ENCODE data around the gene LONP1. TPM values are rescaled to one million over a fixed set of nuclear protein-coding genes. Genes with fewer than 3 reads are reported as not detected.

LONP1 gene
- total RNA-seq, 4 donors from 2014 or later = 40.9 to 81.7 (median 61.2) TPM

DNA sequence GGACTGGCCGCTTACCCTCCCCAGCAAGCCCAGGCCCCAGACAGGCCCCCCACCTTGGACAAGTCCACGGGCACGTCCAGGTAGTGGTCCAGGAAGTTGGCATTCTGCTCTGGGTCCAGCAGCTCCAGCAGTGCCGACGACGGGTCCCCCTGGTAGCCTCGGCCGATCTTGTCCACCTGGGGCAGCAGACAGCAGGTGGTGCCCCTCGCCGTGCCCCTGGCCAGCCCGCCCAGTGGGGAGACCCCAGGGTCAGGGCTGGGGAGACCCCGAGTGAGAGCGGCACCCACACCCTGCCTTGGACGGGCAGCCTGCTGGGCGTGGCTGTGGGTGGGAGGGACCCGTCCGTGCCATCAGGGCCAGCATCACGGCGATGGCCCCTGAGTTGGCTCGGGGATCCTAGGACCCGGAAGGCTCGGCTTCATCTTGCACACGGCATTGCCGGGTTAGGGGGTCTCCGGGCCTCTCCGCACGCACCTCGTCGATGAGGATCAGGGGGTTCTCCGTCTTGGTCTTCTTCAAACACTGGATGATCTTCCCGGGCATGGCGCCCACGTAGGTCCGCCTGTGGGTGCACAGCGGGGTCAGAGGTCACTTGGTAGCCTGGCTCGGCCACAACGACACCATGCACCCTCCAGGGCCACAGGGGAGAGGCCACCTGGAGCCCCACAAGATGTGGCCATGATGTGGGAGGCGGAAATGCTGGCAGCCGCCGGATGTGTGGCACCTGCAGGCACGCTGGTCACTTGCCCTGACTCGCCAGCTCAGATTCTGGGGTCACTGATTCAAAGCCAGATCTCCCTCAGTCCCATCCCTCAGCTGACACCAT is 23.5 kb downstream of the LONP1 start:
- no peak overlapping the region for H3K4me3 ChIP-seq (ENCODE audit: low read depth, poor library complexity, severe bottlenecking)
- WGBS, 2 donors = 85 to 90% methylated on average over 29 to 37 of the region's 42 CpGs
- TF ChIP-seq, protein P1, sequence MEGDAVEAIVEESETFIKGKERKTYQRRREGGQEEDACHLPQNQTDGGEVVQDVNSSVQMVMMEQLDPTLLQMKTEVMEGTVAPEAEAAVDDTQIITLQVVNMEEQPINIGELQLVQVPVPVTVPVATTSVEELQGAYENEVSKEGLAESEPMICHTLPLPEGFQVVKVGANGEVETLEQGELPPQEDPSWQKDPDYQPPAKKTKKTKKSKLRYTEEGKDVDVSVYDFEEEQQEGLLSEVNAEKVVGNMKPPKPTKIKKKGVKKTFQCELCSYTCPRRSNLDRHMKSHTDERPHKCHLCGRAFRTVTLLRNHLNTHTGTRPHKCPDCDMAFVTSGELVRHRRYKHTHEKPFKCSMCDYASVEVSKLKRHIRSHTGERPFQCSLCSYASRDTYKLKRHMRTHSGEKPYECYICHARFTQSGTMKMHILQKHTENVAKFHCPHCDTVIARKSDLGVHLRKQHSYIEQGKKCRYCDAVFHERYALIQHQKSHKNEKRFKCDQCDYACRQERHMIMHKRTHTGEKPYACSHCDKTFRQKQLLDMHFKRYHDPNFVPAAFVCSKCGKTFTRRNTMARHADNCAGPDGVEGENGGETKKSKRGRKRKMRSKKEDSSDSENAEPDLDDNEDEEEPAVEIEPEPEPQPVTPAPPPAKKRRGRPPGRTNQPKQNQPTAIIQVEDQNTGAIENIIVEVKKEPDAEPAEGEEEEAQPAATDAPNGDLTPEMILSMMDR (IDR thresholded peaks at IDR 0.05) = no peak
- no peak for TF ChIP-seq POLR2A (IDR thresholded peaks at IDR 0.05)
- intact Hi-C loops (cut with DNase I; ENCODE audit: low total_unique reads) = no loop called here
- peak in 1 of 2 donors; percentile 81 for DNase-seq (ENCODE audit: low spot score in 2 of 2)

DNA sequence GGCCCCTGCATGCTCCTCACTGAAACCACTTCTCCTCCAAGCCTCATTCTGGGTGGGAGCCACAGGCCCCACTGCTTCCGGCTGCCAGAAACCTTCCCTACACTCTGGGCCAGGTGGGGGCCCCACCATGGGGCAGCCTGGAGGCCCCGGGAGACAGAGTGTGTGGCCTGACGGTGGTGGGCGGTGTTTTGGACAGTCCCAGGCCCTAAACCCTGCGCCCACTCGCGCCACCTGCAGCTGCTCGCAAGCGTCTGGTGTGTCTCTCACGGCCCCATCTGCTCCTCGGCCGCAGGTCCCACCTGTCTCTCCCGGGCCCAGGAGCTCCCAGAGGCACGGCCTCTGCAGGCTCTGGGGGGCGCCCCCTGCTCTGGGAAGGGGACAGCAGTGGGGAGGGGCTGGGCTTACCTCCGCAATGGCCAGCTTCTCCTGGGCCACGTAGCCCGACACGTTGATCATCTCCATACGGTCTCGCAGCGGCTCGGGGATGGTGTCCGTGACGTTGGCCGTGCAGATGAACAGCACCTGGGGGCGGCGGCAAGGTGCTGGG is 24.2 kb downstream of the LONP1 start:
- WGBS, 2 donors = 90% methylated on average over 16 to 27 of the region's 28 CpGs
- no peak overlapping the region for H3K4me3 ChIP-seq (ENCODE audit: low read depth, poor library complexity, severe bottlenecking)
- peak in 1 of 2 donors; percentile 84 for DNase-seq (ENCODE audit: low spot score in 2 of 2)
- intact Hi-C loops (cut with DNase I; ENCODE audit: low total_unique reads) = no loop called here
- TF ChIP-seq POLR2A (IDR thresholded peaks at IDR 0.05) = no peak
- TF ChIP-seq, protein P1 (IDR thresholded peaks at IDR 0.05) = no peak

DNA sequence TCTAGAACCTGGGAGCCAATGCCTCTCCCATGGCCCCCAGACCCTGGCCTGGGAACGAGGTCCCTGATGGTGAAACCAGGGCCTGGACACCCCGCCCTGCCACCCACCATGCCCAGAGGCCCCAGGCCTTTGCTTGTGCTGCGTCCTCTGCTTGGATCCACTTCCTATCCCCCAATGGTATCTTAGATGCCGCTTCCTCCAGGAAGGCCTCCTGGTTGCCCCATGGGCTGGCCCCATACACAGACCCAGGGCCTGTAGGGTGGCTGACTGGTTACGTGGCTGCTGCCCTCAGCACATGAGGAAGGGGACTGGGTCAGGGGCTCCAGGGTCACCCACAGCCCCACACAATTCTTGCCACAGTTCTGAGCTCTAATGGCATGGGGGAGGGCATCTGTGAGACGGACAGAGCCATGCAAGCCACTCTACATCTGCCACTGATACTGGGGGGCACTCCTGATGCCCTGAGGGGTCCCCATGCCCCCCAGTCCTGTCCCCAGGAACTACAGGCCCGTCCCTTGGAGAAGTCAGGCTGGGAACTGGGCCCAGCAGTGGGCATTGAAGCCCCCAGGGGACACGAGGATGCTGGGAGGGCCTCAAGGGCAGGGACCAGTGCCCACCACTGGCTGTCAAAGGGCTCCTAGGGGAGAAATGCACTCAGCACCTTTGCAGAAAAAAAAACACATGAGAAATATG is 24.8 kb downstream of the LONP1 start:
- H3K4me3 ChIP-seq (ENCODE audit: low read depth, poor library complexity, severe bottlenecking) = no peak overlapping the region
- intact Hi-C loops (cut with DNase I; ENCODE audit: low total_unique reads) = no loop called here
- WGBS, 2 donors = 87 to 88% methylated on average over 6 to 8 of the region's 8 CpGs
- no peak for DNase-seq (ENCODE audit: low spot score in 2 of 2)
- TF ChIP-seq, protein P1 (IDR thresholded peaks at IDR 0.05) = no peak
- no peak for TF ChIP-seq POLR2A (IDR thresholded peaks at IDR 0.05)

DNA sequence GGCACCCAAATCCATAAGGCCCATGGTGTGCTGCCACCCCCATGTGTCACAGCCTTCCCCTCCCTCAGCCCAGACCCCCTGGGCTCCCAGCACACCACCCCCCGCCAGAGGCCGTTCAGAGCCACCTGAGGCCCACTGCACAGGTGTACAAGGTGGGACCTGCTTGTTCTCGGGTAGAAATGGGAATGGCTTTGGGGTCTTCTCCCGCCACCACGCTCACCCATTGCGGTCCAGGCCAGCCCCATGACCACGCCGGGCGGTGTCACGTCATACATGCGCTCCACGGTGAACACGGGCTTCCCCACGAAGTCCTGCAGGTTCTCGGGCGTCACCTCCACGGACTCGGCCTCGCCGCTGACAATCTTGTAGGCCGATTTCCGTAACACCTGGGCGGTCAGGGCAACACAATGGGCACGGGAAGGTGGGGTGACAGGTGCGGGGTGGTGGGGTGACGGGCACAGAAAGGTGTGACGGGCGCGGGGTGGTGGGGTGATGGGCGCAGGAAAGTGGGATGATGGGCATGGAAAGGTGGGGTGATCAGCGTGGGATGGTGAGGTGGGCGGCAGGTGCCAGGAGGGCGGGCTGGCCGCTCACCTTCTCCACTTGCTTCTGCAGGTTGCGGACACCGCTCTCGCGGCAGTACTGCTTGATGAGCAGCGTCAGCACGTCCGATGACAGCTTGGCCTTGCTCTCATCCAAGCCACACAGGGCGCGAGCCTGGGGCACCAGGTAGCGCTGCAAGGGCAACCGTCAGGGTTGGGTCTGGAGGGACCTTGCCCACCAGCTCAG is 25.6 kb downstream of the LONP1 start:
- no peak overlapping the region for H3K4me3 ChIP-seq (ENCODE audit: low read depth, poor library complexity, severe bottlenecking)
- peak in 1 of 2 donors; percentile 85 for DNase-seq (ENCODE audit: low spot score in 2 of 2)
- intact Hi-C loops (cut with DNase I; ENCODE audit: low total_unique reads) = no loop called here
- WGBS, 2 donors = 89 to 93% methylated on average over 45 of the region's 45 CpGs
- TF ChIP-seq, protein P1 (IDR thresholded peaks at IDR 0.05) = no peak
- TF ChIP-seq POLR2A (IDR thresholded peaks at IDR 0.05) = no peak

Measured in lower leg skin (tissue), 4 donors.